ENCODE results near the gene KIF12.

KIF12 gene

GRCh38 chr9:114107286-114108001 lies 8.4 kb upstream of the KIF12 start:
- in situ Hi-C loops (cut with MboI; ENCODE audit: low sequenced_read_pairs) = no loop called here

DNA sequence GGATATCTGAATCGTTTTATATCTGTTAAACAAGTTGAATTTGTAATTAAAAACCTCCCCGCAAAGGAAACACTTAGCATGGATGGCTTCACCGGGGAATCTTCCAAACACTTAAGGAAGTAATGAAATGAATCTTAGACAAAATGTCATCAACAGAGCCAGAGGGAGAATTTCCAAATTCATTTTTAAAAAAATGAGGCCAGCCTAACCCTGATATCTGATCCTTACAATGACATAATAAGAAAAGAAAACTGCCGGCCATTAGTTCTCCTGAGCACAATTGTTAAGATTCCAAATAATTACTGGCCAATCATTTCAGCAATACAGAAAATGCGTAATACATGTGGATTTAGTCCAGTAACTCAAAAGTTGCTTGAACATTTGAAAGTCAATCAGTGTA lies 6.1 kb upstream of the KIF12 start:
- in situ Hi-C loops (cut with MboI; ENCODE audit: low sequenced_read_pairs) = no loop called here

DNA sequence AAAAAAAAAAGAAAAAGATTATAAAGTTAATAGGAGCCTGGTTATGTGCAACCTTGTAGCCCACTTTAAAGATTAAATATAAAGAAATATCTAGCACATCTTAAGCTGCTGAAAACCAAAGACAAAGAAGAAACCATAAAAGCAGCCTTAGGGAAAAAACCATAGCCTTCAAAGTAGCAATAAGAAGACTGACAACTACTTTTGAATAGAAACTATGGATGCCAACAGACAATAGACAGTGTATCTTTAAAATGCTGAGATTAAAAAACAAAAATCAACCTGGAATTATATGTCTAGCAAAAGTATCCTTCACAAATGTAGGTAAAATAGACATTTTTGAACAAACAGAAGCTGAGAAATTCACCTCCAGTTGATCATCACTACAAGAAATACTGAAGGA lies 3.4 kb upstream of the KIF12 start:
- in situ Hi-C loops (cut with MboI; ENCODE audit: low sequenced_read_pairs) = no loop called here

GRCh38 chr9:114100536-114100935 lies 1.4 kb upstream of the KIF12 start:
- in situ Hi-C loops (cut with MboI; ENCODE audit: low sequenced_read_pairs) = no loop called here

DNA sequence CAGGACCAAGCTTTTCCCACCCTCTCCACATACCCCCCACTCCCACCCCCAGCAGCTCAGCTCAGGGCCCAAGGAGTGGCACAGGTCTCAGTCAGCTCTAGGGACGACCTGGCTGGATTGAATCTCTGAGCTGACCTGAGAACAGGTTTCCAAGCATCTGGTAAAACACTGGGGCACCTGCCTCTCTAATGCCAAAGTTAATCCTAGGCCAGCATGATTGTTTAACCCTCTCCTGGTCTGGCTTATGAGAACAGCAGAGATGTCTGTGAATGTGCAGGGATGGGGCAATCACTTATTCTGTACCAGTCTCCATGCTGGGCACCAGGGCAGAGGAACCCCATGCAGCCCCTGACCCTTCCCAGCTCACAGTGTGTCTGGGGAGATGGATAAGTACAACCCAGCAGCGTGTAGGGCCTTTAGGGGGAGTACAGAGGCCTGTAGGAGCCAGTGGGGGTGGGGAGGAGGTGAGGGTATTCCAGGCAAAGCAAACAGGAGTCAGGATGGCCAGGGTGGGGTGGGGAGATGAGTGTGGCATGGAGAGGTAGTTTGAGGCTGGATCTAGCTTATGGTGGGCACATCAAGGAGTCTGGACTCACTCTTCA lies 678 bp upstream of the KIF12 start:
- in situ Hi-C loops (cut with MboI; ENCODE audit: low sequenced_read_pairs) = loop anchor here (25.0 kb wide), 1 partner anchor 188 kb away; no protein-coding TSS in a partner anchor

- in situ Hi-C loops (cut with MboI; ENCODE audit: low sequenced_read_pairs) = loop anchor here (25.0 kb wide), 1 partner anchor 189 kb away; no protein-coding TSS in a partner anchor
Measured at GRCh38 chr9:114098021-114098935, 814 bp downstream of the KIF12 start.

- in situ Hi-C loops (cut with MboI; ENCODE audit: low sequenced_read_pairs) = loop anchor here (25.0 kb wide), 1 partner anchor 190 kb away; no protein-coding TSS in a partner anchor
Measured at GRCh38 chr9:114097613-114098020, 1.5 kb downstream of the KIF12 start.

- in situ Hi-C loops (cut with MboI; ENCODE audit: low sequenced_read_pairs) = loop anchor here (25.0 kb wide), 1 partner anchor 190 kb away; no protein-coding TSS in a partner anchor
Measured at GRCh38 chr9:114096866-114097612, 2.1 kb downstream of the KIF12 start.

DNA sequence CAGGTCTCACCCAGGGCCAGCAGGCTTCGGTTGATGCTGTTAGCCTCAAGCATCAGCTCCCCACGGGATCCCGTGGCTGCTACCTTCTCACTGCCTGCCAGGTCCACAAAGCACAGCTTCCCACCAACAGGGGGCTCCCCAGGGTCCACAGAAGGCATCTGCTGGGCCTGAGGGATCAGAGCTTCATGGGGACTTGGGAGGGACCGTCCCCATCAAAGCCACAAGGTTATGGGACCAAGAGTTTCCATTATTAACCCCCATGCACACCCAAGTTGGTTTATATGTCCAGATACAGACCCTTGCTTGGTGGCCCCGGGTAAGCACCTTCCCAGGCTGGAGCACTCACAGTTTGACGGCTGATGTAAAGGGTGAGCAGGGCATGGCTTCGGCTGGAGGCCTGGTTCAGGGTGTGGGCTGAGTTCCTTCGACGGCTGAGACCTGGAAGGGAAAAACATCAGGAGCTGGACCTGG lies 3.0 kb downstream of the KIF12 start:
- in situ Hi-C loops (cut with MboI; ENCODE audit: low sequenced_read_pairs) = loop anchor here (25.0 kb wide), 1 partner anchor 191 kb away; no protein-coding TSS in a partner anchor

DNA sequence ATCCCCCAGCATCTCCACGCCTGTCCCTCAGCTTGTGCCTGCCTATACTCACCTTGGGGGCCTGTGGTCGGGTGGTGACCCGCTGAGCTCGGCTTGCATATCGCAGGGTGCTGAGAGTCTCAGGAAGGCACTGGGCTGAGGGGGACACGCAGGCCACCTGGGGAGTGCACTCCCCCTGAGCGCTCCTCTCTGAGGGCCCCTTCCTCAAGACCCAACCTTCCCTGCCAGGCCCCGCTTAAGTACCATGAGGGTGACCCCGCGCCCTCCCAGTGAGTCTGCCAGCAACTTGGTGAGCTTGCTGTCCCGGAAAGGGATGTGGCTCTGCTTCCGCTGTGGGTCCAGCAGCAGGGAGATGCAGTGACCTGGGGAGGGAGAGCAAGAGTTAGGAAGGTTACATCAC lies 4.1 kb downstream of the KIF12 start:
- in situ Hi-C loops (cut with MboI; ENCODE audit: low sequenced_read_pairs) = loop anchor here (25.0 kb wide), 1 partner anchor 192 kb away; no protein-coding TSS in a partner anchor

GRCh38 chr9:114093761-114094505 lies 5.2 kb downstream of the KIF12 start:
- in situ Hi-C loops (cut with MboI; ENCODE audit: low sequenced_read_pairs) = loop anchor here (25.0 kb wide), 1 partner anchor 193 kb away; no protein-coding TSS in a partner anchor

GRCh38 chr9:114093031-114093471 lies 6.0 kb downstream of the KIF12 start:
- in situ Hi-C loops (cut with MboI; ENCODE audit: low sequenced_read_pairs) = loop anchor here (25.0 kb wide), 1 partner anchor 194 kb away; no protein-coding TSS in a partner anchor

- in situ Hi-C loops (cut with MboI; ENCODE audit: low sequenced_read_pairs) = loop anchor here (25.0 kb wide), 1 partner anchor 195 kb away; no protein-coding TSS in a partner anchor
Measured at GRCh38 chr9:114092336-114092735, 6.8 kb downstream of the KIF12 start.

DNA sequence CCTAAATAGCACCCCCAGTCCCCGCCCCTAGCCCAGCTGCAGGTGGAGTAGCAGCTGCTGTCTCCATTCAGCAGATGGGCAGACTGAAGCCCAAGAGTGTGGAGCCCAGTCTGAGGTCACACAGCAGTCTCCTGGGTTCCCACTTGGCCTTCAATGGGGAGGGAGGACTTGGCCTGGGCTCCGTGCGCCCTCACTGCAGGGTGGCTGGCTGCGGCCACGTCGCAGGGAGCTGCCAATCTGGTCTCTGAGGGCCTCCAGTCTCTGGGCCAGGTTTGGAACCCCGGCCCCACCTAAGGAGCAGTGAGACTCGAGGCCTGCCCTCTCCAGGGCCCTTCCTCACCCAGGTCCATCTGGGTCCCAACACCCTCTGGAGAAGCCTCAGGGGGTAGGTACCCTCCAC lies 7.4 kb downstream of the KIF12 start:
- in situ Hi-C loops (cut with MboI; ENCODE audit: low sequenced_read_pairs) = loop anchor here (25.0 kb wide), 1 partner anchor 196 kb away; no protein-coding TSS in a partner anchor

GRCh38 chr9:114090798-114091197 lies 8.3 kb downstream of the KIF12 start:
- in situ Hi-C loops (cut with MboI; ENCODE audit: low sequenced_read_pairs) = loop anchor here (25.0 kb wide), 1 partner anchor 197 kb away; no protein-coding TSS in a partner anchor

- in situ Hi-C loops (cut with MboI; ENCODE audit: low sequenced_read_pairs) = loop anchor here (25.0 kb wide), 1 partner anchor 198 kb away; no protein-coding TSS in a partner anchor
Measured at GRCh38 chr9:114089206-114089840, 9.8 kb downstream of the KIF12 start.

DNA sequence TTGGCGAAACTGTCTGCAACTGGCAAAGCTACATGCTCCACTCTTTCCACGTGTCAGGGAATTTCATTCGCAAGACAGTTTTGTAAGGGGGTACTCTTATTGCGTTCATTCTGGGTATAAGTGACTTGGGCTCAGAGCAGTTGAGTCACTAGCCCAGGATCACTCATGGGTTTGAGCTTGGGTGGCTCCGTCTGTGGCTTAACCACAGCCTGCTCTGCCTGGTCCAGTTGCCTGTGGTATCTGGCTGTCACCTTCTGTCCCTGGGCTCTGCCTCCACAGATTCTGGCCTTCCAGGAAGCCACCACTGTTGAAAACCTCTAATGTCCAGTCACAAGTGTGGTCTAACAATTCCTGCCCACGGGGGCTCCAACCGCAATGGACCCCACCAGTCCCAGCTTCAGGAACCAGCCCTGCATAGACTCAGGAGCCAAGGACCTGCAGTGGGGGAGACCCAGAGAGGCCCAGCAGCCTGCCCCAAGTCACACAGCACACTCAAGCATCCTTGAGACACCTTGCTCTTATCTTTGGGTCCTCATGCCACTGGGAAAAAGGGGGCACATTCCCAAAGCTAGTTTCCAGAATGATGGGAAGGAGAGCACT lies 10.4 kb downstream of the KIF12 start:
- in situ Hi-C loops (cut with MboI; ENCODE audit: low sequenced_read_pairs) = loop anchor here (25.0 kb wide), 1 partner anchor 199 kb away; no protein-coding TSS in a partner anchor

DNA sequence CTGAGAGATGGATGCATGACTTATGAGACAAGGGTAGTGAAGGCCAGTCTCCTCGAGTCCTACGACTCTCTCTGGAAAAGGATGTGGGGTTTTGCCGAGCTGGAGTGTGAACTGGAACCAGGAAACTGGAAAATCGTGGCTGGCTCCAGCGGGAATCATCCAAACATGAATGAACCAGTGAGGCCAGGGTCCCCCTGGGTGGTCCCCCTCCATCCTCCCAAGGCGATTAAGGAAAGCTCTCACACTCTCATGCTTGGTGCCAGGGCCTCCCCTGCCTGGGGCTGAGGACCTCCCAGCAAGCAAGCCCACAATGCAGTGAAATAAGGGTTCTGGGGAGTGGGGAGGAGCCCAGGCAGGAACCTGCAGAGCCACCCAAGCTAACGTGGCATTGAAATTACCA lies 11.4 kb downstream of the KIF12 start:
- in situ Hi-C loops (cut with MboI; ENCODE audit: low sequenced_read_pairs) = loop anchor here (25.0 kb wide), 1 partner anchor 200 kb away; no protein-coding TSS in a partner anchor

Data from HL-60/S4 treated with phorbol 12-myristate 13-acetate at 8.2 ng/mL for 4 days and 3 days (cell line).